IMR-90 (cell line): ENCODE data around the gene ANKRD13A. TPM values are rescaled to one million over a fixed set of nuclear protein-coding genes. Genes with fewer than 3 reads are reported as not detected.
A peak's percentile ranks its signal among the peaks of the same experiment; 100 is the strongest.

Experiments
- ATAC-seq: fragments of 200-7000 bp; cut with Tn5 transposase; 2 replicates; pipeline ENCODE4 v1.9.1; 2020; ENCODE audit warnings: low read depth, mild to moderate bottlenecking, moderate library complexity
- BruUV-seq: library from RNA; stranded (reverse); fragments of 400-500 nt; replicated peaks from 2 replicates; lab custom pipeline; 2021; lab: Mats Ljungman, UMichigan
- CTCF ChIA-PET: fragments of 300-600 bp; formaldehyde crosslinking; extraction: SDS; loops from one replicate; lab custom pipeline; 2021; ENCODE audit warnings: antibody characterized with exemption; lab: Yijun Ruan, JAX
- POLR2A ChIA-PET: fragments of 300-600 bp; sonication (Branson Sonifier 250); formaldehyde crosslinking; loops from one replicate; lab custom pipeline; 2022; ENCODE audit warnings: antibody characterized with exemption; ENCODE audit not compliant: unreplicated experiment; lab: Charles Lee
- DNase-seq: peaks from one replicate; pipeline ENCODE4 v3.0.0; 2013
- H2AFZ ChIP-seq: replicated peaks from 2 replicates; pipeline ENCODE3; 2013; ENCODE audit warnings: low read length, mild to moderate bottlenecking; ENCODE audit not compliant: poor library complexity
- H2AK5ac ChIP-seq: 2 replicates; pipeline ENCODE4 v1.6.1; 2013; ENCODE audit warnings: low read depth, low read length, inconsistent platforms
- H2AK9ac ChIP-seq: replicated peaks from 2 replicates; pipeline ENCODE3; 2013; ENCODE audit warnings: mild to moderate bottlenecking, low read depth, low read length, moderate library complexity; ENCODE audit not compliant: poor library complexity
- H2BK120ac ChIP-seq: 2 replicates; pipeline ENCODE4 v1.6.1; 2013; ENCODE audit warnings: low read depth, low read length, inconsistent platforms
- H2BK15ac ChIP-seq: 3 replicates; pipeline ENCODE4 v1.6.1; 2013; ENCODE audit warnings: low read depth, low read length, inconsistent platforms
- H2BK20ac ChIP-seq: 2 replicates; pipeline ENCODE4 v1.6.1; 2013; ENCODE audit warnings: low read depth, mild to moderate bottlenecking, inconsistent platforms, low read length, moderate library complexity
- H2BK5ac ChIP-seq: 2 replicates; pipeline ENCODE4 v1.6.1; 2013; ENCODE audit warnings: mild to moderate bottlenecking, low read depth, low read length, inconsistent platforms; ENCODE audit not compliant: poor library complexity, severe bottlenecking
- H3K14ac ChIP-seq: replicated peaks from 2 replicates; pipeline ENCODE4 v1.6.1; 2013; ENCODE audit warnings: low read depth, low read length, inconsistent platforms
- H3K18ac ChIP-seq: 2 replicates; pipeline ENCODE4 v1.6.1; 2013; ENCODE audit warnings: low read depth, low read length, control low read depth
- H3K23ac ChIP-seq: 2 replicates; pipeline ENCODE4 v1.6.1; 2013; ENCODE audit warnings: low read depth, low read length, inconsistent platforms
- H3K27ac ChIP-seq: 2 replicates; pipeline ENCODE4 v1.5.1; 2013; ENCODE audit warnings: mild to moderate bottlenecking, control low read depth, low read length; ENCODE audit not compliant: insufficient read depth
- H3K27me3 ChIP-seq: 2 replicates; pipeline ENCODE4 v1.6.1; 2013; ENCODE audit warnings: low read length; ENCODE audit not compliant: control insufficient read depth, insufficient read depth
- H3K36me3 ChIP-seq: 2 replicates; pipeline ENCODE4 v1.6.1; 2013; ENCODE audit warnings: low read length, mixed read lengths; ENCODE audit not compliant: control insufficient read depth, insufficient read depth
- H3K4ac ChIP-seq: 2 replicates; pipeline ENCODE4 v1.6.1; 2013; ENCODE audit warnings: low read depth, low read length, inconsistent platforms
- H3K4me1 ChIP-seq: 2 replicates; pipeline ENCODE4 v1.6.1; 2013; ENCODE audit warnings: low read length, mixed read lengths; ENCODE audit not compliant: control insufficient read depth, insufficient read depth
- H3K4me2 ChIP-seq: 2 replicates; pipeline ENCODE4 v1.6.1; 2013; ENCODE audit warnings: low read depth, mild to moderate bottlenecking, control low read depth, low read length, moderate library complexity
- H3K4me3 ChIP-seq: 2 replicates; pipeline ENCODE4 v1.5.1; 2013; ENCODE audit warnings: low read depth, mild to moderate bottlenecking, control low read depth, low read length, moderate library complexity; ENCODE audit not compliant: insufficient read depth
- H3K56ac ChIP-seq: 2 replicates; pipeline ENCODE4 v1.6.1; 2013; ENCODE audit warnings: low read length, inconsistent platforms; ENCODE audit not compliant: insufficient read depth; ENCODE audit errors: extremely low read depth
- H3K79me1 ChIP-seq, 2 experiments: 2 replicates each; pipeline ENCODE4 v1.6.1; 2013; ENCODE audit warnings: low read length in 2 of 2, inconsistent platforms in 1 of 2, low read depth in 1 of 2
- H3K9ac ChIP-seq: 2 replicates; pipeline ENCODE4 v1.6.1; 2013; ENCODE audit warnings: low read depth, low read length, control low read depth
- H3K9me1 ChIP-seq: 2 replicates; pipeline ENCODE4 v1.6.1; 2013; ENCODE audit warnings: low read length, inconsistent platforms; ENCODE audit not compliant: insufficient read depth
- H3K9me3 ChIP-seq: 2 replicates; pipeline ENCODE4 v1.6.1; 2013; ENCODE audit warnings: low read length; ENCODE audit not compliant: control insufficient read depth, insufficient read depth
- H4K20me1 ChIP-seq: 2 replicates; pipeline ENCODE4 v1.6.1; 2013; ENCODE audit warnings: low read length, inconsistent platforms; ENCODE audit not compliant: insufficient read depth
- H4K5ac ChIP-seq: 2 replicates; pipeline ENCODE4 v1.6.1; 2013; ENCODE audit warnings: mild to moderate bottlenecking, low read depth, low read length, control low read depth
- H4K8ac ChIP-seq, 2 experiments: 2 replicates each; pipeline ENCODE4 v1.6.1; 2013; ENCODE audit warnings: low read depth in 2 of 2, low read length in 2 of 2, control low read depth in 1 of 2, inconsistent platforms in 1 of 2
- H4K91ac ChIP-seq: 2 replicates; pipeline ENCODE4 v1.6.1; 2013; ENCODE audit warnings: low read depth, low read length, inconsistent platforms; ENCODE audit not compliant: insufficient read depth
- BHLHE40 ChIP-seq: fragments of 150-350 bp; IDR thresholded peaks from 2 replicates; pipeline ENCODE4 v1.6.1; 2016; ENCODE audit warnings: mild to moderate bottlenecking, low read depth, low read length
- CEBPB ChIP-seq: IDR thresholded peaks from 2 replicates; pipeline ENCODE4 v1.6.1; 2012; ENCODE audit warnings: low read depth, low read length, improper control_type of control experiment
- CHD1 ChIP-seq: IDR thresholded peaks from 2 replicates; pipeline ENCODE4 v1.6.1; 2012; ENCODE audit warnings: low read depth, low read length, improper control_type of control experiment
- FOS ChIP-seq: fragments of 150-350 bp; IDR thresholded peaks from 2 replicates; pipeline ENCODE4 v1.6.1; 2016; ENCODE audit warnings: low read depth, low read length
- MAFK ChIP-seq: IDR thresholded peaks from 2 replicates; pipeline ENCODE4 v1.6.1; 2012; ENCODE audit warnings: low read depth, low read length, improper control_type of control experiment
- MAZ ChIP-seq: IDR thresholded peaks from 2 replicates; pipeline ENCODE4 v1.6.1; 2012; ENCODE audit warnings: low read depth, mild to moderate bottlenecking, low read length, improper control_type of control experiment, moderate library complexity, borderline replicate concordance
- MXI1 ChIP-seq: IDR thresholded peaks from 2 replicates; pipeline ENCODE4 v1.6.1; 2012; ENCODE audit warnings: low read depth, mild to moderate bottlenecking, low read length, moderate library complexity, borderline replicate concordance
- NFE2L2 ChIP-seq: fragments of 150-350 bp; IDR thresholded peaks from 2 replicates; pipeline ENCODE4 v1.6.1; 2016; ENCODE audit warnings: low read depth, mild to moderate bottlenecking, low read length
- POLR2A ChIP-seq: IDR thresholded peaks from 2 replicates; pipeline ENCODE4 v1.6.1; 2012; ENCODE audit warnings: mild to moderate bottlenecking, low read depth, low read length
- RAD21 ChIP-seq: IDR thresholded peaks from 2 replicates; pipeline ENCODE4 v1.6.1; 2012; ENCODE audit warnings: low read length, improper control_type of control experiment
- RCOR1 ChIP-seq: IDR thresholded peaks from 2 replicates; pipeline ENCODE4 v1.6.1; 2012; ENCODE audit warnings: mild to moderate bottlenecking, low read length, improper control_type of control experiment; ENCODE audit not compliant: insufficient replicate concordance
- RFX5 ChIP-seq: IDR thresholded peaks from 2 replicates; pipeline ENCODE4 v1.8.0; 2012; ENCODE audit warnings: low read depth, mild to moderate bottlenecking, low read length, moderate library complexity
- SMC3 ChIP-seq: fragments of 150-350 bp; IDR thresholded peaks from 2 replicates; pipeline ENCODE4 v1.6.1; 2016; ENCODE audit warnings: low read depth, mild to moderate bottlenecking, antibody characterized with exemption, low read length, moderate library complexity
- WGBS, 2 experiments: methylation state at CpG; one replicate each; pipeline versions ENCODE4 v1.1.5 to v1.1.7; 2013; ENCODE audit warnings: missing lambda C conversion rate in 2 of 2; ENCODE audit not compliant: insufficient read length in 1 of 2; ENCODE audit errors: extremely low coverage in 2 of 2; 5-methylcytosine and 5-hydroxymethylcytosine counted together
- dilution Hi-C: fragments of 300-500 bp; cut with HindIII; formaldehyde crosslinking; loops from one replicate; pipeline ENCODE4 v1.14.3; 2018; ENCODE audit warnings: low sequenced_read_pairs; ENCODE audit not compliant: unreplicated experiment
- in situ Hi-C: fragments of 300-500 bp; cut with MboI; formaldehyde crosslinking; loops from 3 replicates; pipeline ENCODE4 v1.14.3; 2019; ENCODE audit warnings: low sequenced_read_pairs, inconsistent platforms, mixed read lengths
- intact Hi-C: fragments of 100-400 bp; cut with micrococcal nuclease; formaldehyde crosslinking; loops from 2 replicates; pipeline ENCODE4 v1.10.0; 2022
- polyA plus RNA-seq, 3 experiments: library from polyadenylated mRNA; depleted of rRNA; stranded (reverse); fragments of >200 nt; gene quantifications; 2 replicates each; pipeline ENCODE4 v1.2.3, GENCODE V29; 2012; ENCODE audit warnings: low replicate concordance in 1 of 3
- total RNA-seq: library from RNA; depleted of rRNA; stranded (reverse); fragments of >200 nt; gene quantifications from 2 replicates; pipeline ENCODE4 v1.2.3, GENCODE V29; 2012
- TF ChIP-seq, protein P1 (sequence below): fragments of 150-350 bp; IDR thresholded peaks from 2 replicates; pipeline ENCODE4 v1.6.1; 2016; ENCODE audit warnings: low read depth, mild to moderate bottlenecking, low read length, moderate library complexity, borderline replicate concordance
- TF ChIP-seq, protein P2 (sequence below): fragments of 150-350 bp; IDR thresholded peaks from 2 replicates; pipeline ENCODE4 v1.6.1; 2017; ENCODE audit warnings: mild to moderate bottlenecking, antibody characterized with exemption, low read length, low read depth
- TF ChIP-seq, protein P3 (sequence below): conservative IDR thresholded peaks from 2 replicates; pipeline ENCODE4 v1.5.1; 2012; ENCODE audit warnings: mild to moderate bottlenecking, low read depth, low read length, improper control_type of control experiment

The ANKRD13A gene
- total and polyA plus RNA-seq, 2 of the 4 experiments (the other 2 are of a cell fraction) = 299 to 449 TPM

DNA sequence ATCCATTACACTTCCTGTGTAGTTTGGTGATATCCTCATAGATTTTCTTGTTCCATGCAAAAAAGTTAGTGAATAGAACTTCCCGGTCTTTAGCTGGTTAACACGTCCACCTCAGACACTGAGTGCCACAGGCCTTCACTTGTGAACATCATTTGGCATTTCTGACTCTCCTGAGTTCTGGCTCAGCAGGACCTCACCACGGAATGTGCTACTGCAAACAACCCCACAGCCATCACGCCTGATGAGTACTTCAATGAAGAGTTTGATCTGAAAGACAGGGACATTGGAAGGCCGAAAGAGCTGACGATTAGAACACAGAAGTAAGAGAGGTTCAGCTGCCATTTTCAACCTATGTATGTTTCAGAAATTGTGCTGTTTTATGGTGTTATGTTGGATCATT lies 29.1 kb downstream of the ANKRD13A start:
- H4K8ac ChIP-seq = peak overlapping the region in 1 of 2 experiments; percentile 54; a peak in 1 of 4 replicates
- peak overlapping the region; percentile 24; the same call in 1 of the 2 replicates for H3K18ac ChIP-seq
- H4K91ac ChIP-seq = peak overlapping the region; percentile 30; the same call in 1 of the 2 replicates
- intact Hi-C loops = no loop called here
- H3K56ac ChIP-seq = no peak overlapping the region
- peaks cover 24 to 37% of the 10 kb centered on the region in 2 experiments; a peak in 3 of 4 replicates for H3K79me1 ChIP-seq
- TF ChIP-seq MAFK = no peak
- no peak for TF ChIP-seq MXI1
- TF ChIP-seq, protein P1, sequence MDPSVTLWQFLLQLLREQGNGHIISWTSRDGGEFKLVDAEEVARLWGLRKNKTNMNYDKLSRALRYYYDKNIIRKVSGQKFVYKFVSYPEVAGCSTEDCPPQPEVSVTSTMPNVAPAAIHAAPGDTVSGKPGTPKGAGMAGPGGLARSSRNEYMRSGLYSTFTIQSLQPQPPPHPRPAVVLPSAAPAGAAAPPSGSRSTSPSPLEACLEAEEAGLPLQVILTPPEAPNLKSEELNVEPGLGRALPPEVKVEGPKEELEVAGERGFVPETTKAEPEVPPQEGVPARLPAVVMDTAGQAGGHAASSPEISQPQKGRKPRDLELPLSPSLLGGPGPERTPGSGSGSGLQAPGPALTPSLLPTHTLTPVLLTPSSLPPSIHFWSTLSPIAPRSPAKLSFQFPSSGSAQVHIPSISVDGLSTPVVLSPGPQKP = no peak
- no peak for TF ChIP-seq POLR2A
- no peak for TF ChIP-seq RCOR1
- no peak for TF ChIP-seq MAZ
- TF ChIP-seq, protein P2, sequence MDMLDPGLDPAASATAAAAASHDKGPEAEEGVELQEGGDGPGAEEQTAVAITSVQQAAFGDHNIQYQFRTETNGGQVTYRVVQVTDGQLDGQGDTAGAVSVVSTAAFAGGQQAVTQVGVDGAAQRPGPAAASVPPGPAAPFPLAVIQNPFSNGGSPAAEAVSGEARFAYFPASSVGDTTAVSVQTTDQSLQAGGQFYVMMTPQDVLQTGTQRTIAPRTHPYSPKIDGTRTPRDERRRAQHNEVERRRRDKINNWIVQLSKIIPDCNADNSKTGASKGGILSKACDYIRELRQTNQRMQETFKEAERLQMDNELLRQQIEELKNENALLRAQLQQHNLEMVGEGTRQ = no peak
- TF ChIP-seq CEBPB = no peak
- TF ChIP-seq, protein P3, sequence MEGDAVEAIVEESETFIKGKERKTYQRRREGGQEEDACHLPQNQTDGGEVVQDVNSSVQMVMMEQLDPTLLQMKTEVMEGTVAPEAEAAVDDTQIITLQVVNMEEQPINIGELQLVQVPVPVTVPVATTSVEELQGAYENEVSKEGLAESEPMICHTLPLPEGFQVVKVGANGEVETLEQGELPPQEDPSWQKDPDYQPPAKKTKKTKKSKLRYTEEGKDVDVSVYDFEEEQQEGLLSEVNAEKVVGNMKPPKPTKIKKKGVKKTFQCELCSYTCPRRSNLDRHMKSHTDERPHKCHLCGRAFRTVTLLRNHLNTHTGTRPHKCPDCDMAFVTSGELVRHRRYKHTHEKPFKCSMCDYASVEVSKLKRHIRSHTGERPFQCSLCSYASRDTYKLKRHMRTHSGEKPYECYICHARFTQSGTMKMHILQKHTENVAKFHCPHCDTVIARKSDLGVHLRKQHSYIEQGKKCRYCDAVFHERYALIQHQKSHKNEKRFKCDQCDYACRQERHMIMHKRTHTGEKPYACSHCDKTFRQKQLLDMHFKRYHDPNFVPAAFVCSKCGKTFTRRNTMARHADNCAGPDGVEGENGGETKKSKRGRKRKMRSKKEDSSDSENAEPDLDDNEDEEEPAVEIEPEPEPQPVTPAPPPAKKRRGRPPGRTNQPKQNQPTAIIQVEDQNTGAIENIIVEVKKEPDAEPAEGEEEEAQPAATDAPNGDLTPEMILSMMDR = no peak
- no peak for TF ChIP-seq FOS
- TF ChIP-seq NFE2L2 = no peak
- no peak for TF ChIP-seq RAD21
- no peak for TF ChIP-seq RFX5
- no peak for TF ChIP-seq BHLHE40
- TF ChIP-seq SMC3 = no peak
- no peak for TF ChIP-seq CHD1
- ChIA-PET CTCF (interaction anchor here (0.6 kb wide), 2 partner anchors 336 to 1697 kb away, joined by 4 read pairs; no protein-coding TSS in a partner anchor), POLR2A (no interaction called here)
- peaks cover 41% of the 10 kb centered on the region for H3K36me3 ChIP-seq
- H2AK5ac ChIP-seq = peak overlapping the region; percentile 63
- no peak overlapping the region for H2BK20ac ChIP-seq
- DNase-seq = no peak
- peaks cover 15% of the 10 kb centered on the region for H3K4me1 ChIP-seq
- no peaks in the 10 kb centered on the region for H3K27me3 ChIP-seq
- H4K5ac ChIP-seq = peak overlapping the region; percentile 15; the same call in 1 of the 2 replicates
- no peak overlapping the region for H2AK9ac ChIP-seq
- H2BK15ac ChIP-seq = no peak overlapping the region
- no peak overlapping the region for H2AFZ ChIP-seq
- H2BK120ac ChIP-seq = peak overlapping the region; percentile 41
- no peaks in the 10 kb centered on the region for H3K9me3 ChIP-seq
- WGBS, 2 experiments = no CpG with 5 or more reads among the region's 6 CpGs
- H3K4ac ChIP-seq = no peak overlapping the region; the same call in 1 of the 2 replicates
- in situ Hi-C loops = no loop called here
- no peak overlapping the region for H3K9ac ChIP-seq
- dilution Hi-C loops = no loop called here
- H3K9me1 ChIP-seq = peaks cover 19% of the 10 kb centered on the region
- peaks cover 18% of the 10 kb centered on the region for H4K20me1 ChIP-seq
- no peak for ATAC-seq
- H3K4me3 ChIP-seq = no peak overlapping the region
- BruUV-seq = no TSS peak
- H3K23ac ChIP-seq = peak overlapping the region; percentile 79; the same call in 1 of the 2 replicates
- H3K4me2 ChIP-seq = no peak overlapping the region
- peak overlapping the region; percentile 66 for H2BK5ac ChIP-seq
- H3K27ac ChIP-seq = peak overlapping the region; percentile 82; the same call in 1 of the 2 replicates
- H3K14ac ChIP-seq = 0 out of 2 replicates have a peak overlapping the region, but pooled peaks have one; percentile 1
